GM12874 (cell line): Measurements from ENCODE around the gene FHOD3.

Experiments
- TF ChIP-seq, protein P1 (sequence below): IDR thresholded peaks from 2 replicates; pipeline ENCODE4 v1.5.1; 2011; ENCODE audit warnings: low read depth, mild to moderate bottlenecking, control low read depth, low read length, moderate library complexity; ENCODE audit not compliant: insufficient read depth

Gene FHOD3

DNA sequence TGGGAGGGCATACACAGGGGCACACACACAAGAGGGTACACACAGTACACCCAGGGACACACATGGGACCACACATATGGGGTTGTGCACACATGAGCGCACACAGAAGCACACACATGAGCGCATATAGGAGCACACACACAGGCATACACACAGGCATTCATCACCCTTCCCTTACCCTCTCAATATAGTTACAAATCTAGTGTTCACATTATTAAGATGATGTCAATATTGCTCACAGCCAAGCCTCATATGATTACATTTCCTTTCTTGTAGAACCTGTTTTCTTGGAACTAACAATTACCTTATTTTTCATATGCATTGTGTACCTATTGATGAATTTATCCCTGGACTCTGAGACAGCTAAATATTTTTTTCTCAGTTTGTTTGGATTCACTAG is 156.7 kb downstream of the FHOD3 start:
- TF ChIP-seq, protein P1, sequence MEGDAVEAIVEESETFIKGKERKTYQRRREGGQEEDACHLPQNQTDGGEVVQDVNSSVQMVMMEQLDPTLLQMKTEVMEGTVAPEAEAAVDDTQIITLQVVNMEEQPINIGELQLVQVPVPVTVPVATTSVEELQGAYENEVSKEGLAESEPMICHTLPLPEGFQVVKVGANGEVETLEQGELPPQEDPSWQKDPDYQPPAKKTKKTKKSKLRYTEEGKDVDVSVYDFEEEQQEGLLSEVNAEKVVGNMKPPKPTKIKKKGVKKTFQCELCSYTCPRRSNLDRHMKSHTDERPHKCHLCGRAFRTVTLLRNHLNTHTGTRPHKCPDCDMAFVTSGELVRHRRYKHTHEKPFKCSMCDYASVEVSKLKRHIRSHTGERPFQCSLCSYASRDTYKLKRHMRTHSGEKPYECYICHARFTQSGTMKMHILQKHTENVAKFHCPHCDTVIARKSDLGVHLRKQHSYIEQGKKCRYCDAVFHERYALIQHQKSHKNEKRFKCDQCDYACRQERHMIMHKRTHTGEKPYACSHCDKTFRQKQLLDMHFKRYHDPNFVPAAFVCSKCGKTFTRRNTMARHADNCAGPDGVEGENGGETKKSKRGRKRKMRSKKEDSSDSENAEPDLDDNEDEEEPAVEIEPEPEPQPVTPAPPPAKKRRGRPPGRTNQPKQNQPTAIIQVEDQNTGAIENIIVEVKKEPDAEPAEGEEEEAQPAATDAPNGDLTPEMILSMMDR: no peak

DNA sequence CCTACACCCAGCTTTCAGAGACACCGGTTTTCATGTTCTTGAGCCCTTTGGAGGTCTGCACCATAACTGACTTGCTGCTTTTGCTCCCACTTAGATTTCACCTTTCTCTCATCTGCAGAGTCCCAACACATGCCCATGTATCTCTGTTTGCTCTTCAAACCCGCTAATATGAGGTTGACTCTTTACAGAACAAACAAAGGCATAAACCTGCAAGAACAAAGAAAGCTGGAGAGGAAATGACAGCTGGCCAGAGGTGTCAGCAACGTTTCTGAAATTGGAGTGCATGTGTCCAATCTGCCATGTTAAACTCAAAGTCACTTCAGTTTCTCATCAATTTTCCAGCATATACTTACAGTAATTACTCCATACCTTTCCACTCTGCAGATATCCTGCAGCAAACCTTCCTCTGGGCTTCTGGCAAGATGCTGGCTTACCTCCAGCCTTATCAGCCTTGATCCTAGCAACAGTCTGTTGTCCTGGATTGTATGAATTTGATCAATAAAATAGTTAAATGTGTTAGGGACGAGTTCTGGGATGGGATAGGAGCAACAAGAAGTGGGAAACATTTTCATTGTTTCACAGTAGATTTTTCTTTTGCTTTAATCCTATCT is 157.4 kb downstream of the FHOD3 start:
- TF ChIP-seq, protein P1: no peak

DNA sequence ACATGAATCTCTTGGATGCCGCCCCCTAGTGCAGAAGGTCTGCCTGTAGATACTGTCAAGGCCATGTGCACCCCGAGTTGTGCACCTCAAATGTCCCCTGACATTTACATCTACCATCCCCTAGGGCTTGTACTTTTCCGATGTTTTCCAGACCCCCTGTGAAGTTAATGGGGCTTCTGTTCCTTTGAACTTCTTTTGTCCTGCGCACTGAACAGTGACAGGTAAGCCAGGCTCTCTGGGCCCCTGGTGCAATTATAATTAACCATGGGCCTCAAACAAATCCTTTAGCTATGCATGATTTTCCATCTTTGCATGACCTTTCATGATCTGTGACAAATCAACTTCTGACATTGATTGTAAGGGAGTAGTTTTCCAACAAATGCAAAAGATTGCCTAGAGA is 158.4 kb downstream of the FHOD3 start:
- TF ChIP-seq, protein P1: no peak

DNA sequence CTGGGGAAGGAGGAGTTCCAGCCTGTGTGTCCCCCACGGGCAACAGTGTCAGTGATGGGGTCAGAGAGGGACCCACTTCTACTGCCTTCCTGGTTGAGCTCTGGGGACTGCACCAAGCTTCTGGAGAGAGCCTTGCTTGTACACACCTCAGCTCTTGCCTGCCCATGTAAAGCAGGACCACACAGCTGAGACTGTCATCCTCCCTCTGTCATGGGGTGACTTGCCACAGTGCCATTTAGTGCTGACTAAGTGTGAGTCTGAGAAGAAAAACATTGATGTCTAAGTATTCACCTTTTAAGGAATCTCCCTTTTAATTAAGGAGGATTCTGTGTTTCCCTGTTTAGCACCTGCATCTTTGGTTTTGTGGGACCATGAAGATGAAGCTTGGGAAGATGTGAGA is 159.1 kb downstream of the FHOD3 start:
- TF ChIP-seq, protein P1: no peak

DNA sequence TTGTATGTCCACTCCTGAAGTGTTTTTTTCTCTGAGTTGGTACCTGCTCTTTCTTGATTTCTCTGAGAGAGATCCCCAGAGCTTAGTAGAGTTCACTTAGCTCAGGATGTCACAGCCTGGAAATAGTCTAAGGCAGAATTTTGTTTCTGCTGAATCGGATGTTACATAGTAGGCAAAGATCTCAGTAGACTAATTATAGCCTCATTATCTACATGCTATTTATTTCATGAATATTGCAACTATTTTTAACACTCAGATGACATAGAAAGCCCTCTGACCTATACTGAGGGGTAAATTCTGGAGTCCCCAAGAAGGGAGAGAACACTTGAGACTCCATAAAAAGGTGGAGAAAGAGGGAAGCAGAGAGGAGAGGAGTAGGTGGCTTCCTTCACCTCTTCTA is 160.2 kb downstream of the FHOD3 start:
- TF ChIP-seq, protein P1: no peak

DNA sequence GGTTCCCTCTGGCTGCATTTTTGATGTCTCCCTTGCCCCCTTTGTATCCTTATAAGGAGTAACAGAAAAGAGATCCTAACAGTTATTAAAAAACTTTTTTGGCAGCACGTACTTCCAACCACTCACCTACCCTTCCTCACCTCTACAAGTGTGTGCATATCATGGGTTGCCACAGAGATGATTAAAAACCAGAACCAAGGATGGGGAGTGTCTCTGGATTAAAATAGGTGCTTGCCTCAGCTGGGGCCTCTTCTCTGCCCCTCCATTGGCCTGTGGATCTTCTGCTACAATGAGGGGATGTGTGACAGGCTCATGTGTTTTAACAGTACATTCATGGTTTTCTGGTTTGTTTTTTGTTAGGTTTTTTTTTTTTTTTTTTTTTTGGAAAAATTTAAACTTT is 160.8 kb downstream of the FHOD3 start:
- TF ChIP-seq, protein P1: no peak

DNA sequence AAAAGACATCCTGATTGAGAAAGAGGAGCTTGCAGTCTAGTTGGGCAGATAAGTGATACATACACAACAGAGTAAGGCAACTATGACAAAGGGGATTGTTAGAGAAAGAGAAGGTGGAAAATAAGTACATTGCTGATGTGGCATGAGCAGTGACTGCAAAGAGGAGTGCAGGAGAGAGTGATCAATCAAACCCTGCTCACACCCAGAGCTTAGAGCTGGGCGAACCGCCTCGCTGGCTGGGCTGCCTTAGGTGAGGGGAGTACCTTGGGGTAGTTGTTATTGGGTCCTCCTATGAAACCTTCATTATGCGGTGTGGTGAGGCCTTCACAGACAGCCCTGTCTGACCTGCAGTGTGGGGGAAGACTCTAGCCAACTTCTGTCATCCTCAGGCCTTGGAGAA is 161.7 kb downstream of the FHOD3 start:
- TF ChIP-seq, protein P1: no peak
